Upper lobe of right lung (tissue), 1 donor: ENCODE measurements around the gene ANAPC2. TPM values are rescaled to one million over a fixed set of nuclear protein-coding genes. Genes with fewer than 3 reads are reported as not detected.

ENCODE experiments used
- ATAC-seq: fragments of 200-7000 bp; cut with Tn5 transposase; one replicate; pipeline ENCODE4 v1.9.1; 2020; ENCODE audit warnings: mild to moderate bottlenecking, moderate library complexity
- DNase-seq: peaks from one replicate; pipeline ENCODE4 v3.0.0-alpha.2; 2020
- H3K27ac ChIP-seq: fragments of 200-600 bp; one replicate; pipeline ENCODE4 v1.8.0; 2022
- H3K27me3 ChIP-seq: fragments of 200-600 bp; one replicate; pipeline ENCODE4 v1.8.0; 2022; ENCODE audit warnings: mild to moderate bottlenecking
- H3K36me3 ChIP-seq: fragments of 200-600 bp; one replicate; pipeline ENCODE4 v1.8.0; 2022
- H3K4me1 ChIP-seq: fragments of 200-600 bp; one replicate; pipeline ENCODE4 v1.8.0; 2022
- H3K4me3 ChIP-seq: fragments of 200-600 bp; one replicate; pipeline ENCODE4 v1.8.0; 2022; ENCODE audit warnings: mild to moderate bottlenecking
- H3K9me3 ChIP-seq: fragments of 200-600 bp; one replicate; pipeline ENCODE4 v1.8.0; 2022
- intact Hi-C: fragments of 100-400 bp; cut with DNase I; formaldehyde crosslinking; loops from one replicate; pipeline ENCODE4 v1.11.0; 2022
- total RNA-seq: library from RNA; stranded (reverse); fragmentation: NEBNext Ultra II Directional; extraction: Animal tissue kit (Norgen Biotek cat#: 25700); gene quantifications from one replicate; pipeline ENCODE4 v1.2.1, GENCODE V29; 2021
- TF ChIP-seq, protein P1 (sequence below): fragments of 200-600 bp; IDR thresholded peaks from one replicate; pipeline ENCODE4 v1.8.0; 2022; ENCODE audit warnings: antibody characterized with exemption
- donor health status: DM: no; HTN: yes; CAD: no; lungs with severe emphysema.

The ANAPC2 gene
- total RNA-seq, 1 donor from 2014 or later = 51.4 TPM

GRCh38 chr9:137160054-137160425 is 28.3 kb downstream of the ANAPC2 start:
- Histone ChIP-seq H3K9me3 (no peaks in the 10 kb centered on the region), H3K4me3 (no peak overlapping the region), H3K27me3 (peaks cover 97% of the 10 kb centered on the region), H3K27ac (no peak overlapping the region), H3K36me3 (no peaks in the 10 kb centered on the region), H3K4me1 (peaks cover 25% of the 10 kb centered on the region)
- TF ChIP-seq, protein P1, sequence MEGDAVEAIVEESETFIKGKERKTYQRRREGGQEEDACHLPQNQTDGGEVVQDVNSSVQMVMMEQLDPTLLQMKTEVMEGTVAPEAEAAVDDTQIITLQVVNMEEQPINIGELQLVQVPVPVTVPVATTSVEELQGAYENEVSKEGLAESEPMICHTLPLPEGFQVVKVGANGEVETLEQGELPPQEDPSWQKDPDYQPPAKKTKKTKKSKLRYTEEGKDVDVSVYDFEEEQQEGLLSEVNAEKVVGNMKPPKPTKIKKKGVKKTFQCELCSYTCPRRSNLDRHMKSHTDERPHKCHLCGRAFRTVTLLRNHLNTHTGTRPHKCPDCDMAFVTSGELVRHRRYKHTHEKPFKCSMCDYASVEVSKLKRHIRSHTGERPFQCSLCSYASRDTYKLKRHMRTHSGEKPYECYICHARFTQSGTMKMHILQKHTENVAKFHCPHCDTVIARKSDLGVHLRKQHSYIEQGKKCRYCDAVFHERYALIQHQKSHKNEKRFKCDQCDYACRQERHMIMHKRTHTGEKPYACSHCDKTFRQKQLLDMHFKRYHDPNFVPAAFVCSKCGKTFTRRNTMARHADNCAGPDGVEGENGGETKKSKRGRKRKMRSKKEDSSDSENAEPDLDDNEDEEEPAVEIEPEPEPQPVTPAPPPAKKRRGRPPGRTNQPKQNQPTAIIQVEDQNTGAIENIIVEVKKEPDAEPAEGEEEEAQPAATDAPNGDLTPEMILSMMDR = no peak
- ATAC-seq (no peak), DNase-seq (no peak)
- intact Hi-C loops = no loop called here

DNA sequence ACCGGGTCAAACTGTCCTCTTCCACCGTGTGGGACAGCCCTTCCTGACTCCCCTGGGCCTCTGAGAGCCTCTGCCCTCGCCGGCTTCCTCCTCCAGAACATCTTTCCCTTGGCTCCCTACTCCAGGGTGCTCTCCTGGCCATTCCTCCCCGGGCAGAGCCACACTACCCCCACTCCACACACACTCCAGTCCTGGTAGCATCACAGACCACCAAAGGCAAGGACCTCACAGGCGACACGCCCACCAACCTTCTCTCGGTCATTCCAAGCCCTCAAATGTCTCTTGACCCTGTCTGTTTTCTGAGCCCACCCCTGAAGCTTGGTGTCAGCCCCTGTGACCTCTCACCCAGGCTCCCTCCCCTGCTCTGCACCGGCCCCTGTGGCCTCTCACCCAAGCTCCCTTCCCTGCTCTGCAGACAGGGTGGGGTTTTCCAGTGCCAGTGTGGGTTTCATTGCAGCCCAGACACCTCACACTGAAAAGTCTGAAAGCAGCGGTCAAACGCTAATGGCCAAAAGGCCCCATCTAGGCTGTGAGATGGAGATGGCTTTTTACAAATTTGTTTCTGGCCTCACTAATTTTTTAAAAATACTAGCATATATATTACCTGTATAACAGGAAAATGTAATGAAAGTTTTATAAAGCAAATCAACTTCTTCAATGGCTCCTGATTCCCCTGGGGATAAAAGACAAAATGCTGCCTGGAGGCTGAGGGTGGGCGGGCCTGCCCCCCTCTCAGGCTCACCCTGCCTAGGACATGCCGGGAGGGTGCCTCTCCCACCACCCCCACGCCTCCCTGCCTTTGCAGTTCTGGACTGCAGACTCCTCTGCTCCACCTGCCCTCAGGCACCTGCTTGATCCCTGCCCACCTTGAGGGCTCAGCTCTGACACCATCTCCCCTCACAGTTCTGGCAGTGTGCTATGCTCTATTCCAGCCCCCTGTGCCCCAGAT is 29.0 kb downstream of the ANAPC2 start:
- Histone ChIP-seq H3K9me3 (no peaks in the 10 kb centered on the region), H3K27ac (no peak overlapping the region), H3K4me1 (peaks cover 25% of the 10 kb centered on the region), H3K27me3 (peaks cover 90% of the 10 kb centered on the region), H3K4me3 (no peak overlapping the region), H3K36me3 (no peaks in the 10 kb centered on the region)
- DNase-seq = no peak
- TF ChIP-seq, protein P1 = no peak
- intact Hi-C loops = no loop called here
- ATAC-seq = no peak

DNA sequence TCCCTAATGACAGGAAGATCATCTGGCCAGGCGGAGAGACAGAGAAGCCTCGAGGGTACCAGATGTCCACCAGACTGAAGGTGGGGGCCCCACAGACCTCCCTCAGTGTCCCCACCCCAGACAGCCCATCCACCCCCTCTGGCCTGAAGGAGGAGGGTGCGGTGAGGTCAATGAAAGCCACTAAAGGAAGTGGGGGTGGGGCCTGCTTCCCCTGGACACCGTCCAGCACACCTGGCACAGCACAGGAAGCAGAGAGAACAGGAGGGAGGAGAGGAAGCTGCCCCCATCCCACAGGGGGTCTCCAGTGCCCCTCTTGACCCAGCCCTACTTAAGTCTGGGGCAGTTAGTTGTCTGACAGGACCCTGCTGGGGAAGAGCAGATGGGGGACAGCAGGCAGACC is 29.7 kb downstream of the ANAPC2 start:
- Histone ChIP-seq H3K36me3 (no peaks in the 10 kb centered on the region), H3K27me3 (peaks cover 83% of the 10 kb centered on the region), H3K4me3 (no peak overlapping the region), H3K27ac (no peak overlapping the region), H3K4me1 (peaks cover 25% of the 10 kb centered on the region), H3K9me3 (no peaks in the 10 kb centered on the region)
- DNase-seq = no peak
- TF ChIP-seq, protein P1 = no peak
- intact Hi-C loops = no loop called here
- no peak for ATAC-seq

- TF ChIP-seq, protein P1 = no peak
- Histone ChIP-seq H3K36me3 (no peaks in the 10 kb centered on the region), H3K27me3 (peaks cover 75% of the 10 kb centered on the region), H3K9me3 (no peaks in the 10 kb centered on the region), H3K27ac (no peak overlapping the region), H3K4me3 (no peak overlapping the region), H3K4me1 (peaks cover 17% of the 10 kb centered on the region)
- intact Hi-C loops = no loop called here
- ATAC-seq (no peak), DNase-seq (no peak)
Measured at GRCh38 chr9:137157618-137158415, 30.5 kb downstream of the ANAPC2 start.

DNA sequence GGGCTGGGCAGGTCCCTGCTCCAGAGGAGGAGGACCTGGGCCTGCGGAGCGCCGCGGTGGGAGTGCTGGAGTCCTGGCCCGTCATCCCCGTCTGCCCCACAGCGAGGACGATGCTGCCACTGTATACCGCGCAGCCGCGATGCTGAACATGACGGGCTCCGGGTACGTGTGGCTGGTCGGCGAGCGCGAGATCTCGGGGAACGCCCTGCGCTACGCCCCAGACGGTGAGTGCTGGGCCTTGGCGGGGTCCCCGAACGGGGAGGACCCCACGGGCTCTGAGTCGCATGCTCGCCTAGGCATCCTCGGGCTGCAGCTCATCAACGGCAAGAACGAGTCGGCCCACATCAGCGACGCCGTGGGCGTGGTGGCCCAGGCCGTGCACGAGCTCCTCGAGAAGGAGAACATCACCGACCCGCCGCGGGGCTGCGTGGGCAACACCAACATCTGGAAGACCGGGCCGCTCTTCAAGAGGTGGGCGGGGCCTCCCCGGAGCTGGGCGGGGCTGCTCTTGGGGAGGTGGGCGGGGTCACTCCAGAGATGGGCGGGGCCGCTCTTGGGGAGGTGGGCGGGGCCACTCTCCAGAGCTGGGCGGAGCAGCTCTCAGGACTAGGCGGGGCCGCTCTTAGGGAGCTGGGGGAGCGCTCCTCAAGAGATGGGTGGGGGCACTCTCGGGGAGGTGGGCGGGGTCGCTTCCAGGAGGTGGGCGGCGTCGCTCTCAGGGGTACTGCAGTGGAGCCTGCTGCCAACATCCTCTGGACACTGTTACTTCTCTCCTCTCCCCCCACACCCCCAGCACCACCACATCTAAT is 31.6 kb downstream of the ANAPC2 start:
- TF ChIP-seq, protein P1 = no peak
- ATAC-seq = peak; percentile 80
- H3K4me3 ChIP-seq = no peak overlapping the region
- H3K36me3 ChIP-seq = no peaks in the 10 kb centered on the region
- no peak for DNase-seq
- H3K27me3 ChIP-seq = peaks cover 64% of the 10 kb centered on the region
- no peaks in the 10 kb centered on the region for H3K9me3 ChIP-seq
- peaks cover 6% of the 10 kb centered on the region for H3K4me1 ChIP-seq
- H3K27ac ChIP-seq = no peak overlapping the region
- intact Hi-C loops = no loop called here
